NCI-H187 (cell line): Measurements from ENCODE around the gene INSC.
A peak's percentile ranks its signal among the peaks of the same experiment; 100 is the strongest.

ENCODE experiments used
- DNase-seq, 2 experiments: peaks; one replicate each; lab custom pipeline; 2025; lab: John Stamatoyannopoulos, UW

INSC gene

GRCh38 chr11:15216678-15217077 lies 102.0 kb downstream of the INSC start:
- DNase-seq: no peak

- DNase-seq: no peak
These were observed 102.7 kb downstream of the INSC start for GRCh38 chr11:15217416-15217815.

GRCh38 chr11:15222777-15223176 lies 108.1 kb downstream of the INSC start:
- DNase-seq: peak; percentile 57 to 65

DNA sequence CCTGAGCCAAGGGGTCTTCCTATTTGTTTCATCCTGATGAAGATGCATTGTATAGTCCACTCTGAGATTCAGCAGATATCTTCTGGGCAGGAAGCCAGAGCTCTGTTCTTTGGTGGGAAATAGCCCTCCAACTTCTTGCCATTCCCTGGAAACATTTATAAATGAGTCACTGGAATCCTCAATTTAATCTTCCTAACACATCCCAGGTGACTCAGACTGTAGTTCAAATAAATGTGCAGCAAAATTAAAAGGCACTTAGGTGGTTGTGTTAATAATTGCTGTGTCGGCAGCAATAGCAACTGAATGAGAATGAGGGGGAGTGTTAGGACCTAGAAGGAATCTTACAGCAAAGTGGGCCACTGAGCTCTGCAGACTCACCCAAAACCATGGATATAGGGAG lies 108.6 kb downstream of the INSC start:
- DNase-seq: no peak

DNA sequence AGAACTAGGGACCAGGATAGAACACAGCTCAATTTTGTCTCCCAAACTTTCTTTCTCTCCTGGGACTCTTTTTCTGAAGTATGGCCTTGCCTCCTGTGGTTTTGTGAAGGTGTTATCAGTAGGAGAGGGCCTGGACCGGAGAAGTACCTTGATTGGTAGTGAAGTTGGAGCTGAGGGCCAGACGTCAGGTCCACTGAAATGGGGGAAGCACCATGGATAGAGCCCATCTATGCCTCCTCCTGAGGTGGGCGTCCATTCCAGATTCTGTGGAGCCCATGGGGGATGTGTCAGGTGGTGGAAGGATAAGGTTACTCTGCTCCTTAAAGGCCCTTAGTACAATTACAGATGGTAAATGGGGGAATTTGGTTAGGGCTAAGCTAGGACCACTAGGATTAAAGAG lies 109.7 kb downstream of the INSC start:
- no peak for DNase-seq

GRCh38 chr11:15227011-15227410 lies 112.3 kb downstream of the INSC start:
- no peak for DNase-seq

DNA sequence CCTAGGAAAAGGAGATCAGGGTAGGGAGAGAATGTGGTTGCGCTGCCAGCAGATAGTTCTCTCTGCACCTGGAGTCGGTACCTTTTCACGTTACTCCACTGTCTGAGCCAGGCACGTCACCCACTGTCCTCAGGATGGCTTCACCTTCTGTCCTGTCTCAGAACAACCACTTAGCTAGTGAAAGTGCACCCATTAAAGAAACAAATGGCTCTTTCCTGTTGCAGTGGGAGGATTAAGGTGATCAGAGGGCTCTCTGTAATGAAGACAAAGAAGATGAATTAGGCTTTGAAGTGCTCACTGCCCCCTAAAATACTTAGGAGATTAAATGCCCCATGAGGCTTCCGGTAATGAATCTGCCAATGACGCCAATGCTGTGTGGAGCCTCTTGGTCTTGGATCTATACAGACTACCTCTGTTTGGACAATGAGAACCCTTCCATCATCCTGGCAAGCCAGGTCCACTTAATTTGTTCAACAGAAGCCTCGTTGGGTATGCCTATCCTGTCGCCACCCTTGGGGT lies 113.7 kb downstream of the INSC start:
- no peak for DNase-seq

- DNase-seq: no peak
These were observed 114.3 kb downstream of the INSC start for GRCh38 chr11:15229069-15229468.

DNA sequence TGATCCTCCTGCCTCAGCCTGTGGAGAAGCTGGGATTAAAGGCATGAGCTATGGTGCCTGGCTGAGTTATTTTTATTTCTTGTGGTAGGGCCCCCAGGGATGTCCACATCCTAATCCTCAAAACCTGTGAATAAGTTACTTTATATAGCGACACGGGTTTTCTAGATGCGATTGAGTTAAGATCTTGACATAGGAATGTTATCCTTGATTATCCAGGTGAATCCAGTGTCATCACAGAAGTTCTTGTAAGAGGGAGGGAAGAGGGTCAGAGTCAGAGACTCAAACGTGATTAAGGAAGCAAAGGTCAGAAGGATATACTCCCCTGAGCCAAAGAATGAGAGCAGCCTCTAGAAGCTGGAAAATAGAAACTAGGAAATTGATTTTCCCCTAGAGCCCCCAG lies 117.8 kb downstream of the INSC start:
- no peak for DNase-seq

GRCh38 chr11:15233371-15234165 lies 118.8 kb downstream of the INSC start:
- DNase-seq: no peak

GRCh38 chr11:15234796-15235195 lies 120.1 kb downstream of the INSC start:
- DNase-seq: no peak

- DNase-seq: no peak
These were observed 121.8 kb downstream of the INSC start for GRCh38 chr11:15236559-15236958.

- no peak for DNase-seq
These were observed 124.1 kb downstream of the INSC start for GRCh38 chr11:15238856-15239255.

GRCh38 chr11:15248749-15249148 lies 134.0 kb downstream of the INSC start:
- DNase-seq: no peak

DNA sequence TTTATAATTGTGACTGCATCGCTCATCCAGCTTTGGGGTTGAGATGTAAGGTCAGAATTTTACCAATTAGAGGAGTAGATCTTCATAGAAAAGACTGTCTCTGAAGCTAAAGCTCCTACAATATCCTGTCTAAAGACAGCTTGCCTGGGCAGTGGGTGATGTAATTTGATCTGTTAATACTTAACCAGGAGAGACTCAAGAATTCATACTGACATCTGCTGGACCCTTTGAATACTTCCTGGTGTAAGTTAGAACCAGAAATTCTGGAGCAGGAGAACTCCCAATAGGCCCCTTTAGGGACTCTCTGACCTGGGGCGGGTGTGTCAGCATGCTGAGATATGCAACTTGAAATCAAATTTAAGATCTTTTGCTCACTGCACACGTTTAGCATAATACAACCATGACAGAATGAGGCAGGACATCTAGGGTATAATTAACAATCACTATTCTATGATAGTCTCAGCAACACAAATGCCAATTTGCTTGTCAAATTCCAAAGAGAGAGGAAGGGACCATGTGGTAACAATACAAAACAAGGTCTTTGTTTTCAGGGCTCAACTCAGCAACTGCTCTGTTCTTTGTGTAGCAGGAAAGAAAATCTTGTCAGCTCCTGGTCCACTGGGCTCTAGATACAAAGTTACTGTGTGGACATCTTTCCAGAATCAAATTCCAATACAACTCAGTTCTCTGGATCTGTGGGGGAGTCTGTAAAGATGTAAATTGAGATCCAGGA lies 143.9 kb downstream of the INSC start:
- DNase-seq: peak; percentile 55 to 82

- no peak for DNase-seq
These were observed 152.3 kb downstream of the INSC start for GRCh38 chr11:15266999-15267398.

DNA sequence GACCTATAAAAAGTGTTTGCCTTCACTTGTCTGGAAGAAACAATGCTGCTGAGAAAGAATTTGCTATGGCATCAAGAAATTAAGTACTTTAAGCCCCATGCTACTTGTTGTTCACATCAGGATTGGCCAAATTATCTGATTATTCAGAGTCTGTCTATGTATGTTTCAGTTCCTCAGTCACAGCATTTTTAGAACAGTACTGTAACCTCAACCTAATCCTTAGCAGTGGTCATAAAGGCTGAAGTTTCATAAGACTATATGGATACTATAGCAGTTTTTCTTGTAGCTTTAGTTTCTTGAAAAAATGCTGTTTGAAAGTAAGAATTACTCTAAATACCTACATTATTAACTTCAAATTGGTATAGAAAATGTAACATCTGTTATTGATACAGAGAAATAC lies 153.9 kb downstream of the INSC start:
- no peak for DNase-seq

DNA sequence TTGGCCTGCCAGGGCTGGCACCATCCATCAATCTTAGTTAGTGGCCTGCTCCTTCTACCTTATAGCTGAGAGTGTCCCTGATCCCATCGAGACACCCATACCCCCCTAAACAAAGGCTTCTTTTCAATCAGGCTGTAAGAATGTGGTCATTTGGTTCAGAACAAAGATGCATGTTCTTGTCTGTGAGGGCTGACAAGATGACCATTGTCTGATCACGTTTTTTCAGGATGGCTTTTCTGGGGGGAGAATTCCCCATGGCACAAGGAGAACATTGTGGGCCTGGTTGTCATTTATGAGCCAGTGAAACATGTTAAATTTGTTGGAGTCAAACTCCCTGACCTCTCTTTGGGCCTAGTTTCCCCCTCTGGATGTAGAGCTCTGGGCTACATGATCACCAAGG lies 160.4 kb downstream of the INSC start:
- no peak for DNase-seq

- no peak for DNase-seq
These were observed 161.9 kb downstream of the INSC start for GRCh38 chr11:15276621-15277020.

- DNase-seq: no peak
These were observed 163.4 kb downstream of the INSC start for GRCh38 chr11:15278128-15278527.

DNA sequence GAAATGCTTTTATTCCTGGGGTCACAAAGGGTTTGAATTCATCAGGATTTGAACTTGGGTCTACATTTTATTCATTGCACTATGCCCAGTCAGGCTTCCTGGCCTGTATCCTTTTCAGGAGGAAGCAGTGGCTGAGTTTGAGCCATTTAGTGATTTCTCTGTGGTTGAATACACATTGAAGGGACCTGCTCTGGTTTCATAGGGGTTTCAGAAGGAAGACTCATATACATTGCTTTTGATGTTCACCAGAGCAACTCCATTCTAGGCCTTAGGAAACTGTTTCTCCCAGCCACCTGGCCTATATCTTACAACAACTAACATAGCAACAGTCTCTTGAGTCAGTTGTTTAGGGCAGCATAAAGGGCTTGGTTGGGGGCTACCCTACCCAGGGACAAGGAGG lies 165.7 kb downstream of the INSC start:
- no peak for DNase-seq

- no peak for DNase-seq
These were observed 168.0 kb downstream of the INSC start for GRCh38 chr11:15282754-15283153.

DNA sequence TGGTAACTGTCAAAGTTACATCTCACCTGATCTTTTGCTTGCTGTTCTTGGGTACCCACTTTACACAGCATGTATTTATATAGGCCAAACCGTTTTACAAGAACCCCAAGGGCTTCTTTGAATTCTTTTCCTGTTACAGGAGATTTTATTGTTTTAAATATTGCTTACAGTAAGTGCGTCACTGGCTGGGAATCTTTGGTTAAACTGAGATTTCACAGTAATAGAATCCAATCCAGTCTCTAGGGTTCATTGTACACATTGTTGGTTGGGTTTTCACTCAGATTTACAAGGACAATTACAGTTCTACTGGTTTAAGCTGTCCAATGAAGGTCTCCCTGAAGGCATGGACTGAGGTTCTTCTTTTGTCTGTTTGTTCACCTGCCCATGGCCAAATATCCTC lies 171.7 kb downstream of the INSC start:
- DNase-seq: no peak
